Activated T-cell treated with anti-CD3 and anti-CD28 coated beads, Interleukin-2, amount 50 U/mL, for 4 hours (primary cell): Measurements from ENCODE around the gene ANKS6. TPM values are rescaled to one million over a fixed set of nuclear protein-coding genes. Genes with fewer than 3 reads are reported as not detected.

ENCODE experiments used
- ATAC-seq, 2 donors: fragments of 200-7000 bp; cut with Tn5 transposase; one replicate each; pipeline ENCODE4 v1.10.0; 2021
- DNase-seq: peaks from one replicate; pipeline ENCODE4 v3.0.0-alpha.2; 2020
- H3K27me3 Mint-ChIP-seq: one replicate; pipeline ENCODE4 v1.8.0; 2021; ENCODE audit warnings: low read depth, mixed read lengths
- H3K36me3 Mint-ChIP-seq: one replicate; pipeline ENCODE4 v1.8.0; 2022; ENCODE audit warnings: mixed read lengths; ENCODE audit not compliant: insufficient read depth
- H3K4me1 Mint-ChIP-seq: one replicate; pipeline ENCODE4 v1.8.0; 2021; ENCODE audit warnings: low read depth, mixed read lengths
- H3K4me3 Mint-ChIP-seq: one replicate; pipeline ENCODE4 v1.8.0; 2021; ENCODE audit warnings: mild to moderate bottlenecking, moderate library complexity, mixed read lengths
- H3K9me3 Mint-ChIP-seq: one replicate; pipeline ENCODE4 v1.8.0; 2021; ENCODE audit warnings: mixed read lengths
- total RNA-seq, 3 donors: library from RNA; stranded (reverse); gene quantifications; one replicate each; pipeline ENCODE4 v1.2.1, GENCODE V29; 2021

Gene ANKS6
- total RNA-seq, 3 donors from 2014 or later: 15.3 to 18.5 (median 16.3) TPM

GRCh38 chr9:98707166-98708102 lies 88.9 kb downstream of the ANKS6 start:
- DNase-seq (no peak), ATAC-seq (peak in 1 of 2 donors; percentile 35)
- Mint-ChIP-seq H3K36me3 (no peaks in the 10 kb centered on the region), H3K27me3 (peaks cover 63% of the 10 kb centered on the region), H3K4me1 (peaks cover 2% of the 10 kb centered on the region), H3K9me3 (no peaks in the 10 kb centered on the region), H3K4me3 (no peak overlapping the region)

GRCh38 chr9:98706651-98707165 lies 89.6 kb downstream of the ANKS6 start:
- no peak for ATAC-seq
- Mint-ChIP-seq H3K36me3 (no peaks in the 10 kb centered on the region), H3K27me3 (peaks cover 65% of the 10 kb centered on the region)

GRCh38 chr9:98702835-98703380 lies 93.4 kb downstream of the ANKS6 start:
- ATAC-seq: no peak
- Mint-ChIP-seq H3K27me3 (peaks cover 37% of the 10 kb centered on the region), H3K4me3 (no peak overlapping the region), H3K4me1 (peaks cover 2% of the 10 kb centered on the region), H3K9me3 (peaks cover 3% of the 10 kb centered on the region), H3K36me3 (no peaks in the 10 kb centered on the region)
- DNase-seq: no peak

More at GRCh38 chr9:98706651-98707165, 89.6 kb downstream of the ANKS6 start:
- H3K9me3 Mint-ChIP-seq: no peaks in the 10 kb centered on the region
- no peak overlapping the region for H3K4me3 Mint-ChIP-seq
- DNase-seq: no peak
- peaks cover 2% of the 10 kb centered on the region for H3K4me1 Mint-ChIP-seq

- H3K4me3 Mint-ChIP-seq: no peak overlapping the region
- H3K9me3 Mint-ChIP-seq: peaks cover 3% of the 10 kb centered on the region
- H3K4me1 Mint-ChIP-seq: peaks cover 2% of the 10 kb centered on the region
- DNase-seq (no peak), ATAC-seq (no peak)
- H3K36me3 Mint-ChIP-seq: no peaks in the 10 kb centered on the region
- peaks cover 37% of the 10 kb centered on the region for H3K27me3 Mint-ChIP-seq
Measured at GRCh38 chr9:98702340-98702739, 94.0 kb downstream of the ANKS6 start.

GRCh38 chr9:98701576-98701975 lies 94.8 kb downstream of the ANKS6 start:
- ATAC-seq: no peak
- no peak overlapping the region for H3K4me3 Mint-ChIP-seq
- DNase-seq: no peak
- H3K9me3 Mint-ChIP-seq: peaks cover 3% of the 10 kb centered on the region
- peaks cover 34% of the 10 kb centered on the region for H3K27me3 Mint-ChIP-seq
- peaks cover under 1% of the 10 kb centered on the region for H3K4me1 Mint-ChIP-seq
- no peaks in the 10 kb centered on the region for H3K36me3 Mint-ChIP-seq

DNA sequence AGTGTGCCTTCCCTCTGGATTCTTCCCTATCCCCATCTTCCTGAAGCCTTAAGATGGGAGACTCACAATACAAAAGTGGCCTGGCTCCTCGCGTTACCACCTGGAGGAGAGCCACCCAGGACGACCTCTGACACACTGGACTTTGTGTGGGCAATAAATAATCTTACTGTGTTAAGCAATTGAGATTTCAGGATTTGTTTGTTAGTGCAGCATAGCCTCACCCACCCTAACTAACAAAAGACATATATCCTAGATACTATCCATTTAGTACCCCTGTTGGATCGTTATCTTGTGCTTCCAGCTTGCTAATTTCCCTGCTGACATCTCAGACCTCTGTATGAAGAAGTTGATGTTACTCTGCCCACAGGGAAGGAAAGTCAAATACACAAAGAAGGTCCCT lies 95.6 kb downstream of the ANKS6 start:
- ATAC-seq (no peak), DNase-seq (no peak)
- Mint-ChIP-seq H3K4me1 (no peaks in the 10 kb centered on the region), H3K9me3 (peaks cover 3% of the 10 kb centered on the region), H3K36me3 (no peaks in the 10 kb centered on the region), H3K27me3 (peaks cover 28% of the 10 kb centered on the region), H3K4me3 (no peak overlapping the region)

- Mint-ChIP-seq H3K27me3 (peaks cover 12% of the 10 kb centered on the region), H3K4me3 (no peak overlapping the region), H3K36me3 (no peaks in the 10 kb centered on the region), H3K9me3 (peaks cover 3% of the 10 kb centered on the region), H3K4me1 (no peaks in the 10 kb centered on the region)
- DNase-seq (no peak), ATAC-seq (no peak)
Measured at GRCh38 chr9:98698856-98699255, 97.5 kb downstream of the ANKS6 start.

GRCh38 chr9:98694943-98695342 lies 101.4 kb downstream of the ANKS6 start:
- Mint-ChIP-seq H3K4me3 (no peak overlapping the region), H3K27me3 (peaks cover 8% of the 10 kb centered on the region), H3K4me1 (no peaks in the 10 kb centered on the region), H3K9me3 (no peaks in the 10 kb centered on the region), H3K36me3 (no peaks in the 10 kb centered on the region)
- no peak for ATAC-seq
- DNase-seq: no peak

DNA sequence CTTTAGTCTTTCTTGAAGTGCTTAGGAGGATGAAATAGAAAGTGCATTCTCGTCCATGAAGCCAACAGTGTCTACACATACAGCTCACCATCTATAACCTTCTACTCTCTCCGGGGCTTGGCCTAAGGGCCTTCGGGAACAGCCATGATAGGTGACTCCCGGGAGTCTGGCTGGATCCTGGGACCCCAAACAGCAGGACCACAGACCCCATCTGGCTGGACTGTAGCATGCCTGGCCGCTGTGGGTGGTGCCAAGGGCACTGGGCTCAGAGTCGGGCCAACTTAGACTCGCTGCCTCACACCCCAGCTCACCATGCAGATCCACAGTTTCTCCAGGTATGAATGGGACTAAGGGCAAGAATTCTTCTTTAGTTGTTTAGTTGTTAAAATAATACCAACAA lies 104.0 kb downstream of the ANKS6 start:
- Mint-ChIP-seq H3K4me3 (no peak overlapping the region), H3K36me3 (no peaks in the 10 kb centered on the region), H3K4me1 (no peaks in the 10 kb centered on the region), H3K27me3 (peaks cover 8% of the 10 kb centered on the region), H3K9me3 (no peaks in the 10 kb centered on the region)
- no peak for DNase-seq
- ATAC-seq: no peak

DNA sequence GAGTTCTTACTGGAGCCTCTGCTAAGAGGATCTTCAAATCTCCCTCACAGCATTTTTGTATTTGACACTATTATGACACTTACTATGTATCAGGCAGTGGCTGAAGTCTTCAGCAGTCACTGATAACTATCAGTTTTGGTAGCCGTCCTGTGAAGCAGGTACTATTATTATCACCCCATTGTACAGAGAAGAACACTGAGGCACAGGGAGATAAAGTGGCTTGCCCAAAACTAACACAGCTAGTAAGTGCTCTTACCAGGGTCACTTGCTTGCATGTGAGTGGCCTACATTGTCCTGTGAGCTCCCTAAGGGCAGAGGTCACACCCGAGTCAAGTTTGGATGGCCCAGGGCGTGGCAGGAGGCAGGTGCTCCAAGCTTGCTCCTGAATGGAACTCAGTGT lies 104.5 kb downstream of the ANKS6 start:
- Mint-ChIP-seq H3K27me3 (peaks cover 8% of the 10 kb centered on the region), H3K4me1 (no peaks in the 10 kb centered on the region), H3K9me3 (no peaks in the 10 kb centered on the region), H3K36me3 (no peaks in the 10 kb centered on the region), H3K4me3 (no peak overlapping the region)
- DNase-seq: no peak
- ATAC-seq: no peak

DNA sequence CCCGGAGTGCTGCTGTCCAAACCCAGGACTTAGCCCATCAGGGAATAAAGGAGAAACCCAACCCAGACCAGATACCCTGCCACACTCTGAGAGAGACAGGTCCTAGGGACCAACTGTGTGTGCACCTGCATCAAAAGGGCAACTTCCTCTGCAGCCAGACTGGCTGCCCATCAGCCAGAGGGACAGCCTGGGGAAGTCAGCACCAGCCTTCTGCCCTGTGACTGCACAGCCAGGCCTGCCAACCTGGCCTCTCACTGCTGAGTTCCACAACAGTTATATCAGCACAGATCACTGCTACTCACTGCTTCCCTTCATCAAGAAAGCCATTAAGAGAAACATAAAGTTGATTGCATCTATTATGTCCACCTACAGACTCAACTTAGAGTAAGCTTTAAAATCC lies 105.7 kb downstream of the ANKS6 start:
- ATAC-seq: no peak
- no peaks in the 10 kb centered on the region for H3K36me3 Mint-ChIP-seq
- no peaks in the 10 kb centered on the region for H3K4me1 Mint-ChIP-seq

GRCh38 chr9:98688710-98689495 lies 107.5 kb downstream of the ANKS6 start:
- no peak for ATAC-seq
- Mint-ChIP-seq H3K36me3 (no peaks in the 10 kb centered on the region), H3K27me3 (peaks cover 3% of the 10 kb centered on the region), H3K9me3 (no peaks in the 10 kb centered on the region), H3K4me1 (no peaks in the 10 kb centered on the region), H3K4me3 (no peak overlapping the region)
- no peak for DNase-seq

More for the DNA sequence above, 105.7 kb downstream of the ANKS6 start:
- Mint-ChIP-seq H3K4me3 (no peak overlapping the region), H3K27me3 (peaks cover 3% of the 10 kb centered on the region), H3K9me3 (no peaks in the 10 kb centered on the region)
- no peak for DNase-seq

DNA sequence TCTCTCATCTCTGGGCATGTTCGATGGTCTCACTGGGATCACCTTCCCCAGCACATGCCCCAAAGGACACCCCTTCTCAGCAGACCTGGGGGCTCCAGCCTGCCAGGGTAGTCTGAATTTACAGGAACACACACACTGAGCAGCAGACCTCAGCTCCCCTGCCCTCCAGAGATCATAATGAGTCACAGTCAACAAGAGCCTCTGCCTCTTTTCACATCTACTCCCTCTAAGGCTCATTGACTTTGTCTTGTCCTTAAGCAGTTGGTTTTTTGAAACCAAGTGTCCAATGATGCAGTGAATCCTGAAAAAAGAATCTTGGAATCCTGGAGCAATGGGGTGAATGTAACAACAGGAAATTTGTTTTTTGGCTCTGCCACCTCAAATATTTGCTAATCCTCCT lies 108.4 kb downstream of the ANKS6 start:
- no peaks in the 10 kb centered on the region for H3K36me3 Mint-ChIP-seq
- no peak for DNase-seq
- H3K4me3 Mint-ChIP-seq: no peak overlapping the region

More for the DNA sequence above, 108.4 kb downstream of the ANKS6 start:
- Mint-ChIP-seq H3K9me3 (no peaks in the 10 kb centered on the region), H3K27me3 (peaks cover 3% of the 10 kb centered on the region), H3K4me1 (no peaks in the 10 kb centered on the region)
- peak in 1 of 2 donors; percentile 30 for ATAC-seq
